Mammary epithelial cell (primary cell): ENCODE measurements around the gene FAM149A.

Experiments
- EZH2 ChIP-seq: IDR thresholded peaks from 2 replicates; pipeline ENCODE4 v1.6.1; 2012; ENCODE audit warnings: low read length, inconsistent platforms, borderline replicate concordance
- TF ChIP-seq, protein P1 (sequence below), 2 donors: IDR thresholded peaks in 1 of 2; conservative IDR thresholded peaks in 1 of 2; 2 replicates each; pipeline ENCODE4 v1.5.1; 2011 to 2012; ENCODE audit warnings: inconsistent platforms in 2 of 2, low read length in 2 of 2, mild to moderate bottlenecking in 2 of 2, control low read depth in 1 of 2, low read depth in 1 of 2; ENCODE audit not compliant: insufficient read depth in 1 of 2; ENCODE audit errors: extremely low read depth in 1 of 2

DNA sequence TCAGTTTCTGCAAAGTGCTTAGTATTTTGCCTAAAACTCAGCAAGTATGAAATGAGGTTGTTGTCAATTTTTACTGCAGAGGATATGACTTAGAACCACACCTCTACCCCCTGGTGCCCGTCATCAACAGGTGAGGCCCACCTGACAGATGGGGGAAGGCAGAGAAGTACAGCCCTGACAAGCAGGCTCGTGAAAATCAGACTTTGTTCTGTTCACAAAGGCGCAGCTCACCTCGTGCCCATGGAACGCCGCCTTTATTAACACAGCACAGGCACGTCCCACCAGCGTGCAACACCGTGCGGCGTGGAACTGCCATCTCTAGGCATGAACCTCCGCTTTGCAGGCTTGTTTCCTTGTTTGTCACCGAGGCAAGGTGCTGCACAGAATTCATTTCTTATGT, 100.2 kb downstream of the FAM149A start:
- TF ChIP-seq, protein P1, sequence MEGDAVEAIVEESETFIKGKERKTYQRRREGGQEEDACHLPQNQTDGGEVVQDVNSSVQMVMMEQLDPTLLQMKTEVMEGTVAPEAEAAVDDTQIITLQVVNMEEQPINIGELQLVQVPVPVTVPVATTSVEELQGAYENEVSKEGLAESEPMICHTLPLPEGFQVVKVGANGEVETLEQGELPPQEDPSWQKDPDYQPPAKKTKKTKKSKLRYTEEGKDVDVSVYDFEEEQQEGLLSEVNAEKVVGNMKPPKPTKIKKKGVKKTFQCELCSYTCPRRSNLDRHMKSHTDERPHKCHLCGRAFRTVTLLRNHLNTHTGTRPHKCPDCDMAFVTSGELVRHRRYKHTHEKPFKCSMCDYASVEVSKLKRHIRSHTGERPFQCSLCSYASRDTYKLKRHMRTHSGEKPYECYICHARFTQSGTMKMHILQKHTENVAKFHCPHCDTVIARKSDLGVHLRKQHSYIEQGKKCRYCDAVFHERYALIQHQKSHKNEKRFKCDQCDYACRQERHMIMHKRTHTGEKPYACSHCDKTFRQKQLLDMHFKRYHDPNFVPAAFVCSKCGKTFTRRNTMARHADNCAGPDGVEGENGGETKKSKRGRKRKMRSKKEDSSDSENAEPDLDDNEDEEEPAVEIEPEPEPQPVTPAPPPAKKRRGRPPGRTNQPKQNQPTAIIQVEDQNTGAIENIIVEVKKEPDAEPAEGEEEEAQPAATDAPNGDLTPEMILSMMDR (conservative IDR thresholded peaks at IDR 0.05 in 1 of 2, IDR thresholded peaks at IDR 0.05 in 1 of 2; ENCODE audit: extremely low read depth in 1 of 2, insufficient read depth in 1 of 2, low read depth in 1 of 2, low read length in 2 of 2), result no peak
- no peak for TF ChIP-seq EZH2
